GM12891 (cell line): ENCODE results near the gene PCDHA12.

Experiments
- POLR2A ChIP-seq: IDR thresholded peaks from 2 replicates; pipeline ENCODE4 v1.6.1; 2011; ENCODE audit warnings: low read depth, low read length, control low read depth
- POLR2AphosphoS5 ChIP-seq: IDR thresholded peaks from 2 replicates; pipeline ENCODE4 v1.6.1; 2011; ENCODE audit warnings: low read depth, low read length, control low read depth

GRCh38 chr5:140827704-140828361 is 47.3 kb upstream of the PCDHA12 start, which contains the start of gene PCDHA6:
- TF ChIP-seq POLR2AphosphoS5, result no peak
- TF ChIP-seq POLR2A, result no peak
